ENCODE results near the gene CDKN2A.

The CDKN2A gene

DNA sequence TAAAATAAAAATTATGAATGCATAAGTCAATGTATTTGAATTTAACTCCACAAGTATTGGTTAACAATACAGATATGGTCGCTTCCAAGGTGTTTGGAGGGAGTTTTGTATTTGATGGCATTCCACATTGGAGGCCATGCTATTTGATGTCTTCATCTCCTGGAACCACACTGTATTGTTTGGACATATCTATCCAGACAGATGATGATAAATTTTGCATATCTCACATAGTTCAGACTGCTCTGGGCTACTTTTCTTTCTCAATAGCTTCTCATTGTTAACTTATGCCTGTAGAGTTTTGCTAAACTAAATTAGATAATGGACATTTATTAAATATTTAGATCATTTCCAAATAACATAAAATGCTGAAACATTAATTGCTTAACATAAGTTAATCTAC lies 58.0 kb downstream of the CDKN2A start:
- DNase-seq (no peak), ATAC-seq (ENCODE audit: insufficient read depth, low read depth) (no peak)
- Histone ChIP-seq H4K20me1 (ENCODE audit: insufficient read depth, low read length) (no peaks in the 10 kb centered on the region), H3K4me1 (ENCODE audit: insufficient read depth, low read length) (no peaks in the 10 kb centered on the region), H3K9me3 (ENCODE audit: insufficient read depth, low read length, severe bottlenecking) (no peaks in the 10 kb centered on the region), H3K27ac (ENCODE audit: low read length) (no peak overlapping the region), H2AFZ (ENCODE audit: low read depth, low read length) (no peak overlapping the region), H3K27me3 (ENCODE audit: insufficient read depth, low read length, poor library complexity) (no peaks in the 10 kb centered on the region), H3K4me3 (ENCODE audit: low read depth in 1 of 2, low read length in 2 of 2) (no peak overlapping the region), H3K4me2 (ENCODE audit: insufficient read depth, low read length) (no peak overlapping the region), H3K9ac (ENCODE audit: low read depth, low read length) (no peak overlapping the region), H3K79me2 (ENCODE audit: insufficient read depth, low read length) (no peaks in the 10 kb centered on the region), H3K36me3 (ENCODE audit: insufficient read depth, low read length) (peaks cover 10% of the 10 kb centered on the region; the same call in 1 of the 2 replicates)
- TF ChIP-seq CTCF (IDR thresholded peaks at IDR 0.05; ENCODE audit: borderline replicate concordance, extremely low read depth, low read length, poor library complexity, severe bottlenecking) (no peak), EZH2 (IDR thresholded peaks at IDR 0.05; ENCODE audit: borderline replicate concordance, low read depth, low read length, severe bottlenecking) (no peak)

DNA sequence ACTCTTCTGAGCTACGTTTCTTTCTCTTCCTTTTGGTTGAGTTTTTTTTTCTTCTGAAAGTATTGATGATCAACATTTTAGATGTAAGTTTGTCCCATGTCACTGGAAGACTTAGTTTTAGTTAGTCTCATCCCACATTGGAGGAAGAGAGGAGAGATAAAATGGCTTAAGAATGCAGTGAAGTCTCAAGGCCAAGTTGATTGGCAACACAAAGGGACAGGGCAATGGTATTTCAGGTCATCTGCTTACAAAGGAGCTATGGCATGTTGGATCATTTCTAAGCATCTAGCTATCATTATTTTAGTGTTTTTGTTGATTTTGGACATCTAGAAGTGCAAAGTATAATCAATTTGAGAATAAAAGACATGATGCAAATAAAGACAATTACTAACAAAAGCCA lies 58.6 kb downstream of the CDKN2A start:
- no peaks in the 10 kb centered on the region for H3K9me3 ChIP-seq (ENCODE audit: insufficient read depth, low read length, severe bottlenecking)
- H2AFZ ChIP-seq (ENCODE audit: low read depth, low read length) = no peak overlapping the region
- no peak overlapping the region for H3K27ac ChIP-seq (ENCODE audit: low read length)
- H3K27me3 ChIP-seq (ENCODE audit: insufficient read depth, low read length, poor library complexity) = no peaks in the 10 kb centered on the region
- no peaks in the 10 kb centered on the region for H3K4me1 ChIP-seq (ENCODE audit: insufficient read depth, low read length)
- TF ChIP-seq CTCF (IDR thresholded peaks at IDR 0.05; ENCODE audit: borderline replicate concordance, extremely low read depth, low read length, poor library complexity, severe bottlenecking) (no peak), EZH2 (IDR thresholded peaks at IDR 0.05; ENCODE audit: borderline replicate concordance, low read depth, low read length, severe bottlenecking) (no peak)
- H3K36me3 ChIP-seq (ENCODE audit: insufficient read depth, low read length) = peaks cover 15% of the 10 kb centered on the region; the same call in 1 of the 2 replicates
- DNase-seq (no peak), ATAC-seq (ENCODE audit: insufficient read depth, low read depth) (no peak)
- no peak overlapping the region for H3K9ac ChIP-seq (ENCODE audit: low read depth, low read length)
- H3K79me2 ChIP-seq (ENCODE audit: insufficient read depth, low read length) = no peaks in the 10 kb centered on the region
- no peak overlapping the region for H3K4me3 ChIP-seq (ENCODE audit: low read depth in 1 of 2, low read length in 2 of 2)
- H3K4me2 ChIP-seq (ENCODE audit: insufficient read depth, low read length) = no peak overlapping the region
- H4K20me1 ChIP-seq (ENCODE audit: insufficient read depth, low read length) = no peaks in the 10 kb centered on the region

DNA sequence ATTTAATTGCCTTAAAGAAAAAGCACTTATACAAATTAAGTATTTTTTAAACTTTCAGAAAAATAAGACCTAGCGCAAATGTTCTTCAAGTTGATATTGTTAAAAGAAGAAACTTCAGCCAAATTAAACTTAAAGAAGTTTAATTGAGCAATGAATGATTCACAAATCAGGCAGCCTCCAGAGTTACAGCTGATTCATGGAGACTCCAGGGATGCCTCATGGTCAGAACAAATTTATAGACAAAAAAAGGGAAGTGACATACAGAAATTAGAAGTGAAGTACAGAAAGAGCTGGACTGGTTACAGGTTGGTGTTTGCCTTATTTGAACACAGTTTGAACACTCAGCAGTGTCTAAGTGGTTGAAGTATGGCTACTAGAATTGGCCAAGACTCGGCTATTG lies 60.3 kb downstream of the CDKN2A start:
- no peaks in the 10 kb centered on the region for H4K20me1 ChIP-seq (ENCODE audit: insufficient read depth, low read length)
- no peaks in the 10 kb centered on the region for H3K9me3 ChIP-seq (ENCODE audit: insufficient read depth, low read length, severe bottlenecking)
- H2AFZ ChIP-seq (ENCODE audit: low read depth, low read length) = no peak overlapping the region
- H3K4me1 ChIP-seq (ENCODE audit: insufficient read depth, low read length) = no peaks in the 10 kb centered on the region
- ATAC-seq (ENCODE audit: insufficient read depth, low read depth) (no peak), DNase-seq (no peak)
- H3K4me3 ChIP-seq (ENCODE audit: low read depth in 1 of 2, low read length in 2 of 2) = no peak overlapping the region
- no peaks in the 10 kb centered on the region for H3K79me2 ChIP-seq (ENCODE audit: insufficient read depth, low read length)
- no peak overlapping the region for H3K4me2 ChIP-seq (ENCODE audit: insufficient read depth, low read length)
- H3K27ac ChIP-seq (ENCODE audit: low read length) = no peak overlapping the region
- H3K36me3 ChIP-seq (ENCODE audit: insufficient read depth, low read length) = peaks cover 22% of the 10 kb centered on the region; the same call in 1 of the 2 replicates
- no peaks in the 10 kb centered on the region for H3K27me3 ChIP-seq (ENCODE audit: insufficient read depth, low read length, poor library complexity)
- no peak overlapping the region for H3K9ac ChIP-seq (ENCODE audit: low read depth, low read length)
- no peak for TF ChIP-seq CTCF (IDR thresholded peaks at IDR 0.05; ENCODE audit: borderline replicate concordance, extremely low read depth, low read length, poor library complexity, severe bottlenecking)

- no peaks in the 10 kb centered on the region for H3K27me3 ChIP-seq (ENCODE audit: insufficient read depth, low read length, poor library complexity)
- peaks cover 22% of the 10 kb centered on the region; the same call in 1 of the 2 replicates for H3K36me3 ChIP-seq (ENCODE audit: insufficient read depth, low read length)
- H3K27ac ChIP-seq (ENCODE audit: low read length) = no peak overlapping the region
- H4K20me1 ChIP-seq (ENCODE audit: insufficient read depth, low read length) = no peaks in the 10 kb centered on the region
- H3K9me3 ChIP-seq (ENCODE audit: insufficient read depth, low read length, severe bottlenecking) = no peaks in the 10 kb centered on the region
- H3K4me3 ChIP-seq (ENCODE audit: low read depth in 1 of 2, low read length in 2 of 2) = no peak overlapping the region
- no peaks in the 10 kb centered on the region for H3K4me1 ChIP-seq (ENCODE audit: insufficient read depth, low read length)
- ATAC-seq (ENCODE audit: insufficient read depth, low read depth) = no peak
- DNase-seq = no peak
- H3K79me2 ChIP-seq (ENCODE audit: insufficient read depth, low read length) = no peaks in the 10 kb centered on the region
- no peak overlapping the region for H2AFZ ChIP-seq (ENCODE audit: low read depth, low read length)
- H3K9ac ChIP-seq (ENCODE audit: low read depth, low read length) = no peak overlapping the region
- TF ChIP-seq CTCF (IDR thresholded peaks at IDR 0.05; ENCODE audit: borderline replicate concordance, extremely low read depth, low read length, poor library complexity, severe bottlenecking) (no peak), EZH2 (IDR thresholded peaks at IDR 0.05; ENCODE audit: borderline replicate concordance, low read depth, low read length, severe bottlenecking) (no peak)
- H3K4me2 ChIP-seq (ENCODE audit: insufficient read depth, low read length) = no peak overlapping the region
Observed at GRCh38 chr9:21933281-21933680, 60.9 kb downstream of the CDKN2A start.

All from DND-41 (cell line).